GM23248 (cell line): ENCODE measurements around the gene RS1. TPM values are rescaled to one million over a fixed set of nuclear protein-coding genes. Genes with fewer than 3 reads are reported as not detected.

ENCODE experiments used
- DNase-seq: peaks from one replicate; pipeline ENCODE4 v3.0.0-alpha.2; 2015
- H2AFZ ChIP-seq: fragments of 200-600 bp; sonication (generic); 2 replicates; pipeline ENCODE4 v1.6.1; 2016; ENCODE audit warnings: antibody characterized with exemption
- H3F3A ChIP-seq: fragments of 200-600 bp; sonication (generic); 2 replicates; pipeline ENCODE4 v1.6.1; 2016; ENCODE audit warnings: mild to moderate bottlenecking, antibody characterized with exemption, mixed run types; ENCODE audit not compliant: insufficient read depth
- H3K27ac ChIP-seq: fragments of 200-600 bp; sonication (generic); 2 replicates; pipeline ENCODE4 v1.5.1; 2016; ENCODE audit warnings: mild to moderate bottlenecking
- H3K27me3 ChIP-seq: fragments of 200-600 bp; sonication (generic); replicated peaks from 2 replicates; pipeline ENCODE4 v1.6.1; 2016; ENCODE audit warnings: mild to moderate bottlenecking; ENCODE audit not compliant: insufficient read depth
- H3K36me3 ChIP-seq: fragments of 200-600 bp; sonication (generic); 2 replicates; pipeline ENCODE4 v1.6.1; 2016; ENCODE audit warnings: low read depth, mild to moderate bottlenecking
- H3K4me1 ChIP-seq: fragments of 200-600 bp; sonication (generic); 2 replicates; pipeline ENCODE4 v1.6.1; 2016; ENCODE audit warnings: mild to moderate bottlenecking; ENCODE audit not compliant: insufficient read depth
- H3K4me2 ChIP-seq: fragments of 200-600 bp; sonication (generic); one replicate; pipeline ENCODE4 v1.6.1; 2016; ENCODE audit warnings: mild to moderate bottlenecking; ENCODE audit not compliant: unreplicated experiment
- H3K4me3 ChIP-seq: fragments of 200-600 bp; sonication (generic); 2 replicates; pipeline ENCODE4 v1.5.1; 2016; ENCODE audit warnings: mild to moderate bottlenecking
- H3K79me2 ChIP-seq: fragments of 200-600 bp; sonication (generic); 2 replicates; pipeline ENCODE4 v1.6.1; 2016; ENCODE audit warnings: mild to moderate bottlenecking; ENCODE audit not compliant: insufficient read depth
- H3K9ac ChIP-seq: fragments of 200-600 bp; sonication (generic); 2 replicates; pipeline ENCODE4 v1.6.1; 2016; ENCODE audit warnings: mild to moderate bottlenecking
- H3K9me2 ChIP-seq: fragments of 200-600 bp; sonication (generic); 2 replicates; pipeline ENCODE4 v1.6.1; 2016; ENCODE audit warnings: mixed run types, mild to moderate bottlenecking, moderate library complexity; ENCODE audit not compliant: insufficient read depth
- H3K9me3 ChIP-seq: fragments of 200-600 bp; sonication (generic); one replicate; pipeline ENCODE4 v1.6.1; 2017; ENCODE audit warnings: low read depth
- H4K20me1 ChIP-seq: fragments of 200-600 bp; sonication (generic); 2 replicates; pipeline ENCODE4 v1.6.0; 2016; ENCODE audit not compliant: insufficient read depth
- EZH2 ChIP-seq: fragments of 200-600 bp; sonication (generic); IDR thresholded peaks from 2 replicates; pipeline ENCODE4 v1.6.1; 2018; ENCODE audit warnings: antibody characterized with exemption, mild to moderate bottlenecking; ENCODE audit not compliant: insufficient read depth, poor library complexity, severe bottlenecking
- EZH2phosphoT487 ChIP-seq: fragments of 200-600 bp; sonication (generic); IDR thresholded peaks from 2 replicates; pipeline ENCODE4 v1.6.1; 2018; ENCODE audit warnings: antibody characterized with exemption, moderate library complexity, mild to moderate bottlenecking, low read depth; ENCODE audit not compliant: insufficient read depth
- WGBS, 2 experiments: methylation state at CpG; one replicate each; pipeline ENCODE4 v1.1.6; 2015 to 2017; ENCODE audit warnings: low lambda C conversion rate in 2 of 2, low coverage in 1 of 2; ENCODE audit errors: missing lambda C conversion rate in 2 of 2; 5-methylcytosine and 5-hydroxymethylcytosine counted together
- in situ Hi-C: fragments of 300-500 bp; cut with MboI; formaldehyde crosslinking; loops from 2 replicates; pipeline ENCODE4 v1.15.0; 2020
- polyA plus RNA-seq: library from polyadenylated mRNA; unstranded; fragments of >200 nt; fragmentation: Nextera tagmentation; extraction: Ambion mirVana; gene quantifications from 2 replicates; pipeline ENCODE4 v1.2.1, GENCODE V29; 2016
- total RNA-seq: library from RNA; depleted of rRNA; stranded (reverse); fragments of >200 nt; shearing (Covaris generic); gene quantifications from 2 replicates; pipeline ENCODE4 v1.2.3, GENCODE V29; 2014

The RS1 gene
- total and polyA plus RNA-seq, 2 experiments from 2014 or later, result not detected

DNA sequence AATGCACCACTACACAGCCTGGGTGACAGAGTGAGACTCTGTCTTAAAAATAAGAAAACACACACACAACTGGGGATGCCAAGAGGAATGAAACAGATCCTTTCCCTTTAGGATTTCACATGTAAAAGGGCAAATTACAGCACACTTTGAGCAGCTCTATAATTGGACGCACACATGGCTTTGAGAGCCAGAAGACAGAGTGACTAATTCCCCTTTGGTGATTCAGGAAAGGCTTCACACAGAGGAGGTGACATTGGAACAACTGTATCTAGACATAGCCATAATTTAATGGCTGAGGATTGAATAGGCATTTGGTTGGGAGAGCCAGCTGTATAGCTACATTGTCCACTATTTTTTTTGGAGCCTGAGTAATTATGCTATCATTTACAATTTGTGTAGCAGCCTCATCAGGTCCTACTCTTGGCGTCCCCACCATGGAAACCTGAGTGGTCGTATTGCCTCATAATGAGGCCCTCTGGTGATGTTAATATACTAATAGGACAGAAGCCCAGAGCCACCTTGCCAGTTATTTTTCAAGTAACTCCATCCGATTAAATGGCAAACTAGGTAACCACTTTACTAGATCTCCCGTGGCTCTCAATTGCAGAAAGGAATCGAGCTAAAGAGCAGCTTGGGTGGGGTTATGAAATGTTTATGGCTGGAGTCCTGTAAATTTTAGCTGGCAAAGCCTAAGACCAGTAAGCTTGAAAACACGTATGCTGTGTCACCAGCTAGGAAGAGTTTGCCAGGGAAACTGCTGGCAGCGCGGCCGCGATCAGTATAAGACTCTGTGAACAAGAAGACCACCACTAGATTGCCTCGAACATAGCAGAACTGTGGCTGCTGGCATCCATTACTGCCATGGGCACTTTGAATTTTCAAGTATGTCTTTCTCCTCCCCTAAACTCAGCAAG lies 27.1 kb upstream of the RS1 start:
- TF ChIP-seq EZH2, result no peak
- no peak for TF ChIP-seq EZH2phosphoT487
- in situ Hi-C loops, result no loop called here

GRCh38 chrX:18696653-18697052 lies 24.7 kb upstream of the RS1 start:
- no peak overlapping the region for H3K4me3 ChIP-seq
- no peaks in the 10 kb centered on the region for H3K9me2 ChIP-seq
- H3K36me3 ChIP-seq, result no peaks in the 10 kb centered on the region
- no peaks in the 10 kb centered on the region for H3K9me3 ChIP-seq
- no peak for DNase-seq
- no peak overlapping the region for H2AFZ ChIP-seq
- no peaks in the 10 kb centered on the region for H4K20me1 ChIP-seq
- in situ Hi-C loops, result no loop called here
- H3K9ac ChIP-seq, result no peak overlapping the region
- H3K4me1 ChIP-seq, result peaks cover 3% of the 10 kb centered on the region; the same call in 1 of the 2 replicates
- H3K27me3 ChIP-seq, result no peaks in the 10 kb centered on the region; the same call in 1 of the 2 replicates
- H3F3A ChIP-seq, result no peaks in the 10 kb centered on the region
- H3K27ac ChIP-seq, result no peak overlapping the region
- TF ChIP-seq EZH2, result no peak
- TF ChIP-seq EZH2phosphoT487, result no peak
- 27 to 38% methylated on average over 3 of the region's 3 CpGs for WGBS, 2 experiments
- no peak overlapping the region for H3K4me2 ChIP-seq
- no peaks in the 10 kb centered on the region for H3K79me2 ChIP-seq

More for the DNA sequence above, 27.1 kb upstream of the RS1 start:
- Histone ChIP-seq H3K4me2 (peak overlapping the region; percentile 28), H3K4me3 (no peak overlapping the region), H3K9me3 (no peaks in the 10 kb centered on the region), H3F3A (no peaks in the 10 kb centered on the region), H3K27me3 (no peaks in the 10 kb centered on the region; the same call in 1 of the 2 replicates), H3K27ac (no peak overlapping the region), H3K79me2 (no peaks in the 10 kb centered on the region), H3K9ac (no peak overlapping the region), H4K20me1 (no peaks in the 10 kb centered on the region), H3K36me3 (no peaks in the 10 kb centered on the region), H2AFZ (no peak overlapping the region), H3K9me2 (no peaks in the 10 kb centered on the region), H3K4me1 (peaks cover 3% of the 10 kb centered on the region; the same call in 1 of the 2 replicates)
- peak; percentile 61 for DNase-seq
- 6 to 10% methylated on average over 11 to 12 of the region's 12 CpGs for WGBS, 2 experiments

DNA sequence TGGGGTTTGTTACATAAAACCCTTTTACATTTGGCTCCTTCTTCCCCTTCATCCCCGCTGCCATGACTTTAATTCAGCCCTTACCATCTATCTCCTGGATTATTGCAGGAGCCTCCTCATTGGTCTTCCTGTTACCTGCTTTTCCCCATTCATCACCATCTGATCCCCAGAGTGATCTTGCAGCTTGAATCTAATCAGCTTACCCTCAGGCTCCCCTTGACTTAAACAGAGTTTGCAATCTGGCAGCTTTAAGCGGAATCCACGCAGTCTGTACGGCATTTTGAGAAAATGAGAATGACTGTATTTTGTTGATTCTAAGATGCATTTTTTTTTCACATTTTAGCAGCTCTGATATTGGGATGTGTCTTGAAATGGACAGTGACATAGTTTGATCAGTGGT lies 20.6 kb upstream of the RS1 start:
- 84 to 87% methylated on average over 4 of the region's 4 CpGs for WGBS, 2 experiments
- no peaks in the 10 kb centered on the region for H3K9me3 ChIP-seq
- in situ Hi-C loops, result no loop called here
- H3K9me2 ChIP-seq, result no peaks in the 10 kb centered on the region
- no peaks in the 10 kb centered on the region for H3K4me1 ChIP-seq
- no peak for TF ChIP-seq EZH2phosphoT487
- no peak for TF ChIP-seq EZH2
- H3K79me2 ChIP-seq, result no peaks in the 10 kb centered on the region
- H4K20me1 ChIP-seq, result no peaks in the 10 kb centered on the region
- H3K9ac ChIP-seq, result no peak overlapping the region
- H3K36me3 ChIP-seq, result no peaks in the 10 kb centered on the region
- DNase-seq, result no peak
- no peak overlapping the region for H2AFZ ChIP-seq
- H3K4me2 ChIP-seq, result no peak overlapping the region
- H3K4me3 ChIP-seq, result no peak overlapping the region
- H3F3A ChIP-seq, result no peaks in the 10 kb centered on the region
- no peaks in the 10 kb centered on the region; the same call in 1 of the 2 replicates for H3K27me3 ChIP-seq
- no peak overlapping the region for H3K27ac ChIP-seq

- Histone ChIP-seq H3K4me2 (no peak overlapping the region), H3K9me3 (no peaks in the 10 kb centered on the region), H3K27ac (no peak overlapping the region), H3K4me3 (no peak overlapping the region), H3K9me2 (no peaks in the 10 kb centered on the region), H3K9ac (no peak overlapping the region), H3K36me3 (no peaks in the 10 kb centered on the region), H3K4me1 (no peaks in the 10 kb centered on the region), H3K27me3 (no peaks in the 10 kb centered on the region; the same call in 1 of the 2 replicates), H2AFZ (no peak overlapping the region), H3K79me2 (no peaks in the 10 kb centered on the region), H4K20me1 (no peaks in the 10 kb centered on the region), H3F3A (no peaks in the 10 kb centered on the region)
- in situ Hi-C loops, result no loop called here
- TF ChIP-seq EZH2phosphoT487, result no peak
- TF ChIP-seq EZH2, result no peak
- no peak for DNase-seq
- 50 to 60% methylated on average over 1 of the region's 1 CpG for WGBS, 2 experiments
Measured at GRCh38 chrX:18691431-18691830, 19.5 kb upstream of the RS1 start.
